ENCODE data around the gene PPDPF. TPM values are rescaled to one million over a fixed set of nuclear protein-coding genes. Genes with fewer than 3 reads are reported as not detected.
A peak's percentile ranks its signal among the peaks of the same experiment; 100 is the strongest.

PPDPF gene
- total and polyA plus RNA-seq, 4 donors, result 36.9 to 545 (median 474) TPM

GRCh38 chr20:63503524-63503923, 17.0 kb upstream of the PPDPF start:
- WGBS, 2 donors, result 39 to 55% methylated on average over 7 of the region's 7 CpGs
- Histone ChIP-seq H3K9ac (ENCODE audit: insufficient read depth in 1 of 2, low read length in 2 of 2) (no peak overlapping the region), H3K9me3 (ENCODE audit: control insufficient read depth in 4 of 4, insufficient read depth in 3 of 4, low read length in 3 of 4) (peaks cover 0 to 22% (median 5%) of the 10 kb centered on the region in 4 donors), H3K36me3 (ENCODE audit: control insufficient read depth in 4 of 4, insufficient read depth in 4 of 4, low read length in 4 of 4) (no peaks in the 10 kb centered on the region), H3K4me3 (no peak overlapping the region), H3K27me3 (ENCODE audit: control insufficient read depth in 3 of 3, insufficient read depth in 3 of 3, low read length in 2 of 3) (peaks cover 12 to 29% (median 12%) of the 10 kb centered on the region in 3 donors), H3K27ac (ENCODE audit: low read depth in 1 of 2, low read length in 1 of 2) (no peak overlapping the region), H3K4me1 (ENCODE audit: control insufficient read depth in 5 of 5, insufficient read depth in 5 of 5, low read length in 5 of 5) (peaks cover 0 to 5% (median 0%) of the 10 kb centered on the region in 5 donors)
- DNase-seq, result no peak
- no peak for TF ChIP-seq CTCF (IDR thresholded peaks at IDR 0.05; ENCODE audit: control extremely low read depth, extremely low read depth)
- ATAC-seq (ENCODE audit: insufficient read depth, low FRiP score), result no peak

- H3K27ac ChIP-seq (ENCODE audit: low read depth in 1 of 2, low read length in 1 of 2), result no peak overlapping the region
- no peaks in the 10 kb centered on the region for H3K36me3 ChIP-seq (ENCODE audit: control insufficient read depth in 4 of 4, insufficient read depth in 4 of 4, low read length in 4 of 4)
- DNase-seq (no peak), ATAC-seq (ENCODE audit: insufficient read depth, low FRiP score) (no peak)
- H3K9me3 ChIP-seq (ENCODE audit: control insufficient read depth in 4 of 4, insufficient read depth in 3 of 4, low read length in 3 of 4), result peaks cover 0 to 22% (median 5%) of the 10 kb centered on the region in 4 donors
- TF ChIP-seq CTCF (IDR thresholded peaks at IDR 0.05; ENCODE audit: control extremely low read depth, extremely low read depth), result no peak
- no peak overlapping the region for H3K9ac ChIP-seq (ENCODE audit: insufficient read depth in 1 of 2, low read length in 2 of 2)
- no peak overlapping the region for H3K4me3 ChIP-seq
- H3K27me3 ChIP-seq (ENCODE audit: control insufficient read depth in 3 of 3, insufficient read depth in 3 of 3, low read length in 2 of 3), result peaks cover 9 to 24% (median 12%) of the 10 kb centered on the region in 3 donors
- H3K4me1 ChIP-seq (ENCODE audit: control insufficient read depth in 5 of 5, insufficient read depth in 5 of 5, low read length in 5 of 5), result peaks cover 0 to 3% (median 0%) of the 10 kb centered on the region in 5 donors
- 87 to 92% methylated on average over 9 of the region's 9 CpGs for WGBS, 2 donors
Measured at GRCh38 chr20:63504642-63505041, 15.9 kb upstream of the PPDPF start.

- TF ChIP-seq CTCF (IDR thresholded peaks at IDR 0.05; ENCODE audit: control extremely low read depth, extremely low read depth), result no peak
- peaks cover 5 to 18% (median 8%) of the 10 kb centered on the region in 3 donors for H3K27me3 ChIP-seq (ENCODE audit: control insufficient read depth in 3 of 3, insufficient read depth in 3 of 3, low read length in 2 of 3)
- 82 to 91% methylated on average over 8 of the region's 8 CpGs for WGBS, 2 donors
- no peaks in the 10 kb centered on the region for H3K36me3 ChIP-seq (ENCODE audit: control insufficient read depth in 4 of 4, insufficient read depth in 4 of 4, low read length in 4 of 4)
- DNase-seq, result peak in 1 of 3 donors; percentile 5
- H3K27ac ChIP-seq (ENCODE audit: low read depth in 1 of 2, low read length in 1 of 2), result no peak overlapping the region
- no peak overlapping the region for H3K9ac ChIP-seq (ENCODE audit: insufficient read depth in 1 of 2, low read length in 2 of 2)
- H3K9me3 ChIP-seq (ENCODE audit: control insufficient read depth in 4 of 4, insufficient read depth in 3 of 4, low read length in 3 of 4), result peaks cover 0 to 22% (median 5%) of the 10 kb centered on the region in 4 donors
- peaks cover 0 to 2% (median 0%) of the 10 kb centered on the region in 5 donors for H3K4me1 ChIP-seq (ENCODE audit: control insufficient read depth in 5 of 5, insufficient read depth in 5 of 5, low read length in 5 of 5)
- no peak for ATAC-seq (ENCODE audit: insufficient read depth, low FRiP score)
- no peak overlapping the region for H3K4me3 ChIP-seq
Measured at GRCh38 chr20:63505281-63505680, 15.3 kb upstream of the PPDPF start.

GRCh38 chr20:63505723-63506122, 14.8 kb upstream of the PPDPF start:
- peaks cover 4 to 15% (median 5%) of the 10 kb centered on the region in 3 donors for H3K27me3 ChIP-seq (ENCODE audit: control insufficient read depth in 3 of 3, insufficient read depth in 3 of 3, low read length in 2 of 3)
- peaks cover 0 to 2% (median 0%) of the 10 kb centered on the region in 5 donors for H3K4me1 ChIP-seq (ENCODE audit: control insufficient read depth in 5 of 5, insufficient read depth in 5 of 5, low read length in 5 of 5)
- H3K9ac ChIP-seq (ENCODE audit: insufficient read depth in 1 of 2, low read length in 2 of 2), result no peak overlapping the region
- H3K9me3 ChIP-seq (ENCODE audit: control insufficient read depth in 4 of 4, insufficient read depth in 3 of 4, low read length in 3 of 4), result peaks cover 0 to 22% (median 5%) of the 10 kb centered on the region in 4 donors
- H3K27ac ChIP-seq (ENCODE audit: low read depth in 1 of 2, low read length in 1 of 2), result no peak overlapping the region
- TF ChIP-seq CTCF (IDR thresholded peaks at IDR 0.05; ENCODE audit: control extremely low read depth, extremely low read depth), result no peak
- WGBS, 2 donors, result 87 to 90% methylated on average over 12 of the region's 12 CpGs
- no peak overlapping the region for H3K4me3 ChIP-seq
- no peak for ATAC-seq (ENCODE audit: insufficient read depth, low FRiP score)
- H3K36me3 ChIP-seq (ENCODE audit: control insufficient read depth in 4 of 4, insufficient read depth in 4 of 4, low read length in 4 of 4), result no peaks in the 10 kb centered on the region
- DNase-seq, result no peak

Data from lung (tissue), 12 donors.